ENCODE results near the gene EMP1.

DNA sequence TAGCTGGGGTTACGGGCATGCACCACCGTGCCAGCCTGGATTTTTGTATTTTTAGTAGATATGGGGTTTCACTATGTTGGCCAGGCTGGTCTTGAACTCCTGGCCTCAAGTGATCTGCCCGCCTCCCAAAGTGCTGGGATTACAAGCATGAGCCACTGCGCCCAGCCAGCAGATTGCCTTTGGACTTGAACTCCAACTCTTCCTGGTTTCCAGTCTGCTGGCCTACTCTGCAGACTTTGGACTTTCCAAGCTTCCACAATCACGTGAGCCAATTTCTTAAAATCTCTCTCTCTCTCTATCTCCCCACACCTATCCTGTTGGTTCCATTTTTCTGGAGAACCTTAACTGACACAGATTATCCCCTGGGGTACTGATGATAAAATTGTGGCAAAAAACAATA, 55.0 kb downstream of the EMP1 start:
- no peak for TF ChIP-seq CTCF (IDR thresholded peaks at IDR 0.05)
- TF ChIP-seq POLR2AphosphoS5 (IDR thresholded peaks at IDR 0.05) = no peak
- no peak for TF ChIP-seq POLR2A (IDR thresholded peaks at IDR 0.05)
